Measurements from ENCODE around the gene PECR.

The PECR gene

DNA sequence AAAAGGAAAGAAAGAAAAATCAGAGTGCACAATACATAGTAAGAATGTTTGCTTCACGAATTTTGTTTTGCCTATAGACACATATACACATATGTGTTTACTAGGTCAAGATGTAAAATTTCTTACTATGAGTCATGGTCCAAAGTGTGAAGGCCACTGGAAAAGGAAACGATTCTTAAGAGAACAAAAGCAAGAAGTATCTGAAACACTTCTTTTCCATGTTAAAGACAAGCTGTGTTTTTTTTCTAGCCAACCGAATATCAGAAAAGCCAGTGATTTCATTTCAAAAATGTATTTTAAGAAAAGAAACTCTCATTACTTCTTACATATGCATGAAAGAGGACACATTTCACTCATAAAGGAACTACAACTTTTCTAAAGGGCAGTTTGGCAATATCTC, 24.9 kb downstream of the PECR start:
- in situ Hi-C loops (cut with MboI; ENCODE audit: low pct_unique_long_range_greater_than_20kb, low sequenced_read_pairs, unreplicated experiment) = no loop called here
- peak; percentile 31 for DNase-seq (ENCODE audit: low spot score)
- TF ChIP-seq, protein P1, sequence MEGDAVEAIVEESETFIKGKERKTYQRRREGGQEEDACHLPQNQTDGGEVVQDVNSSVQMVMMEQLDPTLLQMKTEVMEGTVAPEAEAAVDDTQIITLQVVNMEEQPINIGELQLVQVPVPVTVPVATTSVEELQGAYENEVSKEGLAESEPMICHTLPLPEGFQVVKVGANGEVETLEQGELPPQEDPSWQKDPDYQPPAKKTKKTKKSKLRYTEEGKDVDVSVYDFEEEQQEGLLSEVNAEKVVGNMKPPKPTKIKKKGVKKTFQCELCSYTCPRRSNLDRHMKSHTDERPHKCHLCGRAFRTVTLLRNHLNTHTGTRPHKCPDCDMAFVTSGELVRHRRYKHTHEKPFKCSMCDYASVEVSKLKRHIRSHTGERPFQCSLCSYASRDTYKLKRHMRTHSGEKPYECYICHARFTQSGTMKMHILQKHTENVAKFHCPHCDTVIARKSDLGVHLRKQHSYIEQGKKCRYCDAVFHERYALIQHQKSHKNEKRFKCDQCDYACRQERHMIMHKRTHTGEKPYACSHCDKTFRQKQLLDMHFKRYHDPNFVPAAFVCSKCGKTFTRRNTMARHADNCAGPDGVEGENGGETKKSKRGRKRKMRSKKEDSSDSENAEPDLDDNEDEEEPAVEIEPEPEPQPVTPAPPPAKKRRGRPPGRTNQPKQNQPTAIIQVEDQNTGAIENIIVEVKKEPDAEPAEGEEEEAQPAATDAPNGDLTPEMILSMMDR (IDR thresholded peaks at IDR 0.05; ENCODE audit: extremely low read depth, insufficient read depth, missing control alignments) = no peak

DNA sequence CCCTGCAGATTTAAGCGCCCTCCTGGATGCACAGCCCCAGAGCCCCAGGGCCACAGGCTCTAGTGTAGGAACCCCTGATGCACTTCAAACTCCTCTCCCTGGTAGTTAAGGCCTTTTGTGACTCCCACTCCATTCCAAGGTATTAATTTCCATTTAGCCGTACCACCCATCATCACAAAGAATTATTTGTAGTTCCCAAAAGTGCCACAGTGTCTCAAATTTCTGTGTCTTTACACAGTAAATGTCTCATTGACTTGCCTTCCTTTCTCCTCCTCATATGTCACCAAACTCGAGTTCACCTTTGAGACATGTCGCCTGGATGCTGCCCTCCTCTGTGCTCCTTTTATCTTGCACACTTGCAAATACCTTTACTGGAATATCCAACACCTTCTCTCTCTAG, 25.9 kb downstream of the PECR start:
- TF ChIP-seq, protein P1 (IDR thresholded peaks at IDR 0.05; ENCODE audit: extremely low read depth, insufficient read depth, missing control alignments) = no peak
- in situ Hi-C loops (cut with MboI; ENCODE audit: low pct_unique_long_range_greater_than_20kb, low sequenced_read_pairs, unreplicated experiment) = no loop called here
- DNase-seq (ENCODE audit: low spot score) = no peak

DNA sequence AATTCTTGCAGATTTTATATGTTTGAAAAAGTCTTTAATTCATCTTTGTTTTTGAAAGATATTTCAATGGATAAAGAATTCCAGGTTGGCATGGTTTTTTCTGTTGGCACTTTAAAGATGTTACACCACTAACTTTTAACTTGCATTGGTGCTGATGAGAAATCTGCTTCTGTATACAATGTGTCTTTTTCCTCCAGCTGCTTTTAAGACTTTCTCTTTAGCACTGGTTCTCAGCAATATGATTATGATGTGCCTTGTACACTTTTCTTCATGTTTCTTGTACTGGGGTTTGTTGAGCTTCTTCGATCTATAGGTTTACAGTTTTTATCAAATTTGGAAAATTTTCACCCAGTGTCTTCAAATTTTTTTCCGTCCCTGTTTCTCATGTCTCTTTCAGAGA, 29.2 kb downstream of the PECR start:
- TF ChIP-seq, protein P1 (IDR thresholded peaks at IDR 0.05; ENCODE audit: extremely low read depth, insufficient read depth, missing control alignments) = no peak
- no peak for DNase-seq (ENCODE audit: low spot score)
- in situ Hi-C loops (cut with MboI; ENCODE audit: low pct_unique_long_range_greater_than_20kb, low sequenced_read_pairs, unreplicated experiment) = no loop called here

DNA sequence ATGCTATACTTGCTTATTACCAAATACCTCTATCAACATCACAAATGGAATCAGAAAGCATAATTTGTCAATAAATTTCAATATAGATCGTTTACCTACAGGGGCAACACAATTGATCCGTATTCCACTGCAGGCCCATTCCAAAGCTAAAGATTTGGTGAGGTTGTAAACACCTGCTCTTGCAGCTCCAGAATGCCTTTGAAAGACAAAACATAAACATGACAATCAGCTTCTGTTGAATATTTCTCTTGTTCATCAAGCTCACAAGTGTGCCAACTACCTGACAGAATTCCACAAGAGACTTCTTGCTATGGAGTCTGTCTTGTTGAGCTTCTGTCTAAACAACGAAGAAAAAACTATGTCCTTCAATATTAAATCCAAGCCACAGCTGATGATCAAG, 30.3 kb downstream of the PECR start:
- DNase-seq (ENCODE audit: low spot score) = no peak
- TF ChIP-seq, protein P1 (IDR thresholded peaks at IDR 0.05; ENCODE audit: extremely low read depth, insufficient read depth, missing control alignments) = no peak
- in situ Hi-C loops (cut with MboI; ENCODE audit: low pct_unique_long_range_greater_than_20kb, low sequenced_read_pairs, unreplicated experiment) = no loop called here

DNA sequence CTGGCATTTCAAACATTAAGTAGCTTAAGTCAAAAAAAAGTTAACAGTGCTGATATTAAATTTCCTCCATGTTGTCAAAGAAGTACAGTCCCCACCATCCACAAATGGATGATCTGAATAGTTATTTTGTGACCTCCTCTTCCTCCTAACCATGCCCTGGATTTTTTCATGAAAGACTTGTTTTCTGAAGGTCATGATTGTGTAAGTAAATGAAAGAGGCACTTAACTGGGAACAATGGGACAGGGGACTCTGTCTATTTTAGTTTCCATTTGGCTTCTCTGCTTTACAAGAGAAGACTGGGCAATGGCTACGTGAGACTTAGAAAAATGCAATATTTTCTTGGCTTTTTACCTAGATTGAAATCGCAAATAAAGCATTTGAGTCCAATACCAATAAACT, 32.2 kb downstream of the PECR start:
- in situ Hi-C loops (cut with MboI; ENCODE audit: low pct_unique_long_range_greater_than_20kb, low sequenced_read_pairs, unreplicated experiment) = no loop called here
- TF ChIP-seq, protein P1 (IDR thresholded peaks at IDR 0.05; ENCODE audit: extremely low read depth, insufficient read depth, missing control alignments) = no peak
- DNase-seq (ENCODE audit: low spot score) = no peak

DNA sequence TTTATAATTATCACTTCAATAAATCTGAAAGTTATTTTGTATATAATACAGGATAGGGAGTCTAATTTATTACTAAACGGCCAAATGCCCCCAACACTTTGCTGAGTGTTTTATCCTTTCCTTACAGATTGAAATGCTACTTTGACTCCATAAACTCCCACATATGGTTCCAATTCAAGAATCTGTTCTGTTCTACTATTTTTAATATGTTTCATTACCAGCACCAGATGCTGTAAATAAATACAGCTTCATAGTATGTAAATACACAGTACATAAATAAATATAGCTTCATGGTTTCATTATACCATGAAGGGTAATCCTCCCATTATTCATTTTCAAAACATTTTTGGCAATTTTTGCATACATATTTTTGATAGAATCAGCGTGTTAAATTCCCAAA, 34.2 kb downstream of the PECR start:
- no peak for DNase-seq (ENCODE audit: low spot score)
- TF ChIP-seq, protein P1 (IDR thresholded peaks at IDR 0.05; ENCODE audit: extremely low read depth, insufficient read depth, missing control alignments) = no peak
- in situ Hi-C loops (cut with MboI; ENCODE audit: low pct_unique_long_range_greater_than_20kb, low sequenced_read_pairs, unreplicated experiment) = no loop called here
